NCI-H345 (cell line): ENCODE measurements around the gene ISCA2.

Experiments
- DNase-seq: peaks from one replicate; lab custom pipeline; 2025; lab: John Stamatoyannopoulos, UW

Gene ISCA2

DNA sequence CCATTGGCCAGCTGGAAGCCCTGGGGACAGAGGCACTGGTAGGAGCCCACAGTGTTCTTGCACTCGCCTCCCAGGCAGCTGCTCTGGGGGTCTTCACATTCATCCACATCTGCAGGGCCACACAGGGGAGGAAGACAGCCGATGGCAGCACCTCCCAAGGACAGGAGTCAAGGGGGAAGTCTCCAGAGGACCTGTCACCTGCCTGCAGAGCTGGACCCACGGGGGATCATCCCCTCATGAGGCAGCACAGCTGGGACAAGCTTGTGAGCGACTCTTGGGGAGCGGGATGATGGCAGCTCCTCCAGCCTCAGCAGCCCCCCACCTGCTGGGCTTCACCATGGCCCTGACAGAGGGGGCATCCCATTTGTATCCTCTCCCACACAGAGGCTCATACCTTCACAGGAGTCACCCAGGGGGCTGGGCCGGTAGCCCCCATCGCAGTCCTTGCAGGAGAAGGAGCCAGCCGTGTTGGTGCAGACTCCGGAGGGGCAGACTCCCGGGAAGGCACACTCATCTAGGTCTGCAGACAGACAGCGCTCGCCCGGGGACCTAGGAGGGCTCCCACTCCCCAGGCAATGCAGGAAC, 15.4 kb downstream of the ISCA2 start:
- DNase-seq: no peak

DNA sequence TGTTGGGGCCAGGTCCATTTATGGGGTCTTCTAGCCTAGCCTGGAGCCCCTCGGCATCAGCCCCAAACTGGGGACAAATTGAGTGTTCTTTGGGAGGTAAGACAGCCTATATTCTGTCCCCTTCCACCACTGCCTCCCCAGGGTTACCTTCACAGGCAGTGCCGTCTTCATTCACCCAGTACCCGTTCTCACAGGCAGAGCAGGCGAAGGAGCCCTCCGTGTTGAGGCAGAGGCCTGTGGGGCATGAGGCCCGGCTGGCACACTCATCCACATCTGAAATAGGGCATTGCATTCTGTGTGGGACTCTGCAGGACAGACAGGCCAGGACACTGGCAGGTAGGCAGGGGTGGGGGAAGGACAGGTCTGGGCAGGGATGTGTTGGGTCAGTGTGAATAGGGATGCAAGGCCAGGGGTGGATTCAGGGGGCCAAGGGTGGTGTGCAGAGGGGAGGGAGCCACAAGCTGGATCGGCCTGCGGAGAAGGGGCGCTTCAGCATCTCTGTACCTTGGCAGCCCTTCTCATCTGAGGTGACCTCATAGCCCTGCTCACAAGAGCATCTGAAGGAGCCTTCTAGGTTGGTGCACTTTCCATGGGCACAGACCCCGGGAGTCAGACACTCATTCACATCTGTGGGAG, 16.1 kb downstream of the ISCA2 start:
- DNase-seq: no peak

DNA sequence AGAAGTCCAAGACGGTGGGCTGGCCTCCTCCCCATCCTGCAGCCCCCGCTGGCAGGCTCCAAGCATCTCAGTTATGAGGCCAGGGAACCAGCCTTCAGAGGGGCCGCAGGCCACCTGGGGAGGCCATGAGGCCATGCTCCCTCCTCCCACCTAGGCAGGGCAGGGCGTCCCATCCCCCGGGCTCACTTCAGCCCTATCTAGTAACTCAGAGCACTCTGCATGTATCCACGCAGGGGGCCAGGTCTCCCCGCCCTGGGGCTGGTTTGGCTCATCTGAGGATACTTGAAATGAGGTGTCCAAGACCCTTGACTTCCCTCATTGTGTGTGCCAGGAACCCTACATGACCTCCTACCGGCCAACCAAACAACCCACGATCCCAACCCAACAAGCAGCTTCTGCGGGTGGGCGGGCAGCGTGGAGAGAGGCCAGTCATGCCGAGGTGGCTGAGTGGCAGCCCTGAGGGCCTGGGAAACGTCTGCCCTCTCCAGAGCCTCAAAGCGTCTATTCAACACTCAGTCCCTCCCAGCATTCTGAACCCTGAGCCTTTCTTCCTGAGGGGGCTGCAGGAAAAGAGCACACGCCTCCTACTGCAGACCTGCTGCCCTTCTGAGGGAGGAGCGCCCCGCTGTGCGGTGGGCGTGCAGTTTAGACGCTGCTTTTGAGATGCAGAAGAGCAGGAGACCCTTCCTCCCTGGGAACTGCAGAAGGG, 16.8 kb downstream of the ISCA2 start:
- DNase-seq: no peak

DNA sequence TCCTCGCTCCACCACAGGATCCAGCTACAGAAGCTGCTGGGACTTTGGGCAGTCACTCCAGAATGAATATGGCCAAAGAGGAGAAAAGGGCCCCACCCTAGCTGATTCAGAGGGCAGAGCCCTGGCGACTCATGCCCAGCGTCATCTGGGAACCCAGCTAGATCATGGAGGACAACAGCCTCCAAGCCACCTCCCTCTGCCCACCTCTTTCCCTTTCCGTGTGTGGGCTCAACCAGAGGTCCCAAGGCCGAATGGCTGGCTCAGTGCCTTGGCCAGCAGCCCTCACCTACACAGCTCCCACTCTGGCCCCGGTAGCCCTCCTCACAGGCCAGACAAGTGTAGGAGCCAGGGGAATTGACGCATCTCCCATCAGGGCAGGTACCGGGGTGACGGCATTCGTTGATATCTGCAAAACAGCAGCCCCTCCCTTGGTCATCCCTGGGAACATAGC, 17.4 kb downstream of the ISCA2 start:
- DNase-seq: no peak

DNA sequence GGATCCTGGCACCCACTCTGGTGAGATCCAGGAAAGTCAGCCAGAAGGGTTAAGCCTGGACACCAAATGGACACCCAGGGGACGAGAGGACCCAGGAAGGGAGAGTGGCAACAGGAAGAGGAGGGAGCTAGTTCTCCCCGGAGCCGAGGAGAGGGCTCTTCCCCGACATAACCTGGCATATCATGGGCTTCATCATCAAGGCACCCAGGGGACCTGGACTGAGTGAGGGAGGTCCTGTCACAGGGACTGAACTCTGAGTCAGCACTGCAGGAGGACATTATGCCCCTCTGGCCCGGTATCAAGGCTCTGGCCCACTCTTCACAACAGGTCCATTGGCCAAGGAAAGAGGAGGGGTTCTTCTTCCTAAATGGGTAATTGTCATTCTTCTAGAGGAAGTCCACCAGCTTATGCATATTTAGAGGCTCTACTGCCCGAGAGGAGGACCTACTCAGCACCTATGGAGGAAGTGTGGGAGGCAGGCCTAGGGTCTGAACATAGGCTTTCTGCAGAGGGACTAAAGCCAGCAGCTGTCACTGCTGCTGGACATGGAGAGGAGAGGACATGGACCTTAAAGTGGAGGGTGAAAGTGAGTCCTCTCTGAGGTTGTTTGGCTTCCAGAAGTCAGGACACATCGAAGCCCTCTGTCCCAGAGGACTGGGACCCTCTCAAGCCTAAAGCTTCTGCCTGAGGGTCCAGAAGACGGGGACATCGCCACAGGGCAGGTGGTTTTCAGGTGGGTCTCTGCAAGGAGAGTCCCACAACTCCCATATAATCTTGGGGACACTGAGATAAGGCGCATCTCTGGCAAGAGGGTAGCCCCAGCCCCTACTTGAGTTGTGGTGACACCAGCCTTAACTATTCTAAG, 18.6 kb downstream of the ISCA2 start:
- no peak for DNase-seq

DNA sequence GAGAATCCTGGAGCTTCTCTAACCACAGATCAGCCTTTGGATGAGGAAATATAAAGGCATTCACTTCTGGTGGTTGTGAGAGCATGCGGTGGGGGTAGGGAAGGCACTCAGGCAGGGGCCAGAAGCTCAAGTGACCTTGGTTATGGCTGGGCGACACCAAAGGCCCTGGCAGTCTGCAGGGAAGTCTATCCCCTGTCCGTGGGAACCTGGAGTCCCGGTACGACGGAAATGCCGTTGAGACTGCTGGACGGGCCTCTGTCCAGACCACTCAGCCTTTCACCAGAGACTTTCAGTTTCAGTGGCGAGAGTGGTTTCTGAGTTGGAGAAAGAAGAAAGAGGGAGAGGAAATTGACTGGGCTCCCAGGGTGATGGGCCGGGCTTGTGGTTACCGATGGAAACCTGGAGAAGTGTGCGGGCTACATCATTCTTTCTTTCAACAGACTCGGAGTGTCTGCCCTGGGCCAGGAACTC, 20.9 kb downstream of the ISCA2 start:
- no peak for DNase-seq

DNA sequence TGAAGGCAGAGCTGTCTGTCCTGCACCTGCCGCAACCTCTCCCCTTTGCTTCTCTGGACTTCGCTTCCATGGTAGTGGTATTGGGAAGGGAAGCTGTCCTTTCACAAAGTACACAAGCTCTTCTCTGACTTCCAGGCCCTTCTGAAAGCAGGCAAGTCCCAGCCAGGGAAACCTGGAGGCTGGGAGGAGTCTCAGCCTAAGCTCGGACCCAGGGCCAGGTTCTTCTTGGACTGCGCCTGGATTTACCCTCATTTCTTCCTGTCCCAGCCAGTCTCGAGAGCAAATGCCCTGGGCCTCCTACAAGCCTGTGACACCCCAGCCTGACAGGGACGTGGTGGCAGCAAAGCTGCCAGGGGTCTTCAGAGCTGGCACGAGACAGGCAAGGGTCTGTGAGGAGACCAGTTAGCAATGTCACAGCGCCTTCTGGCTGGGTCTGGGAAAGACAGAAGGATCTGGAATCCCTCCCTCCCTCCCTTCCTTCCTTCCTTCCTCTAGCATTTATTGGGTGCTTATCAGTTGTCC, 22.4 kb downstream of the ISCA2 start:
- DNase-seq: no peak

DNA sequence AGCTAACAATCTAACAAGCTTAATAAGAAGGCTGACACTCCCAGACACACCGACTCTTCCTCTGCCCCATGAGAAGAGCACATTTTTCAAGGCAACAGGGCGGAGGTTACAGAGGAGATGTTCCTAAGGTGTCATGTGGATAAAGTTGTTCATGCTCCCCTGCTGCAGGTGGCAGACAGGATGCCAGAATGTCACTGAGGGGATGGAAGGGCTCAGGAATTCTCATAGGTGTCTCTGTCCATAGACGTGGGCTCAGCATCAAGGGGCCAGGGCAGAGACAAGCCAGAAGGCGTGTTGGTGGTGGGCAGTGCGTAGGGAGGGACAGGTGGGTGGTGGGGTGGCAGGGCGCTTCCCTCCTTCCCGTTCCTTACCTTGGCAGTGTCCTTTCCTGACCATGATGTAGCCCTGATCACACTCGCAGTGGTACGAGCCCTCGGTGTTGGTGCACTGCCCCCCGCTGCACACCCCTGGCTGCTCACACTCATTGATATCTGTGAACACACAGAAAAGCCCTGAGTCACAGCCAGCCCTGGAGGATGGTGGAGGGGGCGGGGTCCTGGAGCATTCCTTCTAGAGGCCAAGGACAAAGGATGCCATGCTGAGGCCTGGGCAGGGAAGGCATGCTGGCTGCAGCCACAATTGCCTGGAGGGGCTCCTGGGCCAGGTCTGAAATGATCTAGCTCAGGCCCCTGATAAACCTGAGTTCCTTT, 23.0 kb downstream of the ISCA2 start:
- DNase-seq: no peak

DNA sequence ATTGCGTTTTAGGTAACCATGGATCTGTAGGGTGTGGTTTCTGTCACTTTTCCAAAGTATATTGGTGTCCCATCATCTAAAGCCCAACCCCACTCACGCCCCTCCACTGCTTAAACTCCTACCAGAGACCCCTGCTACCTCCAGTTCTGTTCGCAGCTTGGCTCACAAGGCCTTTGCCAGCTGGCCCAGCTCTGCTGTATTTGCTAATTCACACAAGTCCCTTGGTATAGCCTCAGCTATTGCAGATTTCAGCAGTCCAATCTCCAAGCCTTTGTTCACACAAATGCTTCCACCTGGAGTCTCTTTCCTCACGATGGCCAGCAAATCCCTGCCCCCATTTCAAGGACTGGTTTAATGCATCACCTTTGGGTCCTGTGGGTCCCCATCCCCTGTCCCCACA, 24.2 kb downstream of the ISCA2 start:
- no peak for DNase-seq

DNA sequence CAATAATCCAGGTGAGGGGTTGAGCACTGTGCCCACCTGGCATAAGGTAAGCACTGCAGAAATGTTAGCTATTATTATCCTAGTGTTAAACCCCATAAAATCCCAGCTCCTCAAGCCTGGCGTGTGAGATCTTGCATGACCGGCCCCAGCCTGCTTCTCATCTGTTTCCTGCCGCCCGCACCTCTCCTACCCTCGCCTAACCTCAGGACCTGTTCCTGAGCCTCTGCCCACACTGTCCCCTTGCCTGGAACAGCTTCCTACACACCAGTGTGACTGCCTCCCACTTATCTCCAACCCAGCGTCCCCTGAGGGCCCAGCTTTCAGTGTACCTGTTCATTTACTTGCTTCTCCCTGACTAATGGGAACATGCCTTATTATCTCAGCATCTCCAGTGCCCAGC, 24.7 kb downstream of the ISCA2 start:
- DNase-seq: no peak

DNA sequence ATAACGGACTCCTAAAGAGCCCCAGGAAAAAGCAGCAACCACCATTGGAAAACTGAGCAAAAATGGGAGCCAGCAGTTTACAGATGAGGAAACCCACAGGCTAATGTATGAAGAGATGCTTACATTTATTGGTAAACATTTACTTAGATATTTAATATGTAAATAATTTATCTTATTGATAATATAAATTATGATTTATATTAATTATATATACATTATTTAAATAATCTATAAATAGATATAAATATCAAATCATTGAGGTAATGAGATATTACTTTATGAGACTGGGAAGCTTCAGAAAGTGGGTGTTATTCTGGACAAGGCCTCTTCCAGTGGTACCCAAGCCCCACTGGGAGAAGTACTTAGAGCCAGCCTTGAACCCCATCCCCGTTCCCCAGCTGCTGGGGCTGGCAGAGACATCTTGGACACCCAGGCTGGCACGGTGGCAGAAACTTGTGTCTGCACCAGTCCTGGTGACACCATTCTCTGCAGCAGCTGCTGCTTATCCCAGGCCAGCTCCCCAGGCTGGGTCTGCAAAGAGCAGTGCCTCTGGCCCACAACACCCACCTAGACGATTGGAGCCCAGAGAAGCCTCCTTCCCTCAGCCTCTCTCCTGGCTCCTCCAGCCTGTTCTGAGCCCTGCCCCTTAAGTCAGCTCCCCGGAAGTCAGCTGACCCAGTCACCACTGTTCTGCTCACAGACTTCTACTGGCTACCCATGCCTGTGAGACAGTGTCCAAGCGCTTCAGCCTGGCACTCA, 25.9 kb downstream of the ISCA2 start:
- no peak for DNase-seq

DNA sequence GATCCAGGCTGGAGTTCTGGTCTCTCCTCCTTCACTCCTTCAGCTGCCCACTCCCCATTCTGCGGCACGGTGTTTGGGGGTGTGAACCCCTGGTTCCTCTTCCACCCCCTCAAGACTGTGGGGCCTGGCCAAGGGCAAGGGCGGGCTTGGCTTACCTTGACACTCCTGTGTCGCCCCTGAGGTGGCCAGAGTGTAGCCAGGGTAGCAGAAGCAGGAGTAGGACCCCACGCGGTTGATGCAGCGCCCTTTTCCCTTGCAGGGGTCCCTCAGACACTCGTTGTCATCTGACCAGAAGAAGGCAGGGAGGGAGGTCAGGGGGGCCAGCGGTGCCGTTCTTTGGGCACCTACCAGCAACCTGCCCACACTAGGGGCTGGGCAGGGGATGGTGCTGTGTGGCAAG, 28.2 kb downstream of the ISCA2 start:
- DNase-seq: no peak

DNA sequence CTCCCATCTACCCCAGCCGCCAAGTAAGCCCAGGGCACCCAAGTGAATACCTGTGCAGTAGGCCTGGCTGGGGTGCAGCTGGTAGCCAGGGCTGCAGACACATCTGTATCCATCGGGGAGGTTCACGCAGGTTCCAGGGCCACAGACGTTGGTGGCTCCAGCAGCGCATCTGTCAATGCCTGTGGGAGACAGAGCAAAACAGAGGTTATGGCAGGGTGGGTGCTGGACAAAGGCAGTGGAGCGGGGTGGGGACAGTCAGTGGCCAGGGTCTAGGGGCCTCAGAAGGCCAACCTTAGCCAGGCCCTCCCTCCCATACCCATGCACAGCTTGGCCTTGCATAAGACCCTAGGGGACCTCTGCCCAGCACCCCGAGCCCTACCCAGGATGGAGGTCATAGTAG, 29.2 kb downstream of the ISCA2 start:
- DNase-seq: no peak

DNA sequence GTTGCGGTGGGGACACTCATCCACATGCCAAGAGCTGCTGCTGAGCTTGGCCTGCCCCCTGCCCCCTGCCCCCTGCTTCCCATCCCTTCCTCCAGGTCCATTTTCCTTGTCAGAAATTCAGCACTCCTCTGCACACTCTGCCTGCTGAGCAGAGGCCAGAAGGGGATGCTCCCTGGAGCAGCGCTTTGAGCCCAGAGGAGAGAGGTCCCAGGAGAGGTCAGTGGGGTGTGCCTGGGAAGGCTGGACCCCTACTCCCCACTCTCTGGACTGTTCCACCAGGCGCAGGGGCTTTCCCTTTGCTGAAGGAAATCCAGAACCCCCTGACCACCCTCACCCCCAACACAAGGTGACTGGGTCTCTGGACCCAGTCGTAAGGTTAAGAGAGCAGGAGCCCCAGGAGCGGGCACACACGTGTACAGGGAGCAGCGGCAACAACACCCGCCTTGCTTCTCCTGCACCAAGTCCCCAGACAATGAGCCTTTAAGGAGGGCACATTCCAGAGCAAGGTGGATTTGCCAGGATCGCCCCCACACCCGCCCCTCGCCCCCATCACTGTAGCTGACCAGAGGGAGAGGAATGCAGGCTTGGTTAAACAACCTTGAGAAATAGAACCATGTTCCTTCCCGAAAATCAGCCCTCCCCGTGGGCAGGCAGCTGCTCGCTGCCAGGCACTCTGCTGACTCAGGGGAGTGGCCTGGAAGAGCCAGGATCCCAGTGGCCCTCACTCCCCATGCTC, 30.7 kb downstream of the ISCA2 start:
- no peak for DNase-seq

DNA sequence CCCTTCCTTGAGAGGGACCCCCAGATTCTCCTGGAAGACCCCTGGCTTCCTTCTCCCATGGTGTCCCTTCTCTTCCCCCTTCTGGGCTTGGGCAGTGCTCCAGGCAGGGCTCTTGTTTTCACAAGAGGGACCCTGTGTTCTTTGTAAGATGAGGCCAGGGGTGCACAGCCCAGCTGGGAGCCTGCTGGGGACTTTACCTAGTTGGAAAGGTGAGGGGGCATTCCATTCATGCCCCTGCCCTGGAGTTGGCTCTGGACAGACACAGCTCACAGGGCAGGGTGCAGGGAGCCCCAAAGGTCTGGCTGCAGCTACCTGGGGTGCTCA, 31.2 kb downstream of the ISCA2 start:
- no peak for DNase-seq

DNA sequence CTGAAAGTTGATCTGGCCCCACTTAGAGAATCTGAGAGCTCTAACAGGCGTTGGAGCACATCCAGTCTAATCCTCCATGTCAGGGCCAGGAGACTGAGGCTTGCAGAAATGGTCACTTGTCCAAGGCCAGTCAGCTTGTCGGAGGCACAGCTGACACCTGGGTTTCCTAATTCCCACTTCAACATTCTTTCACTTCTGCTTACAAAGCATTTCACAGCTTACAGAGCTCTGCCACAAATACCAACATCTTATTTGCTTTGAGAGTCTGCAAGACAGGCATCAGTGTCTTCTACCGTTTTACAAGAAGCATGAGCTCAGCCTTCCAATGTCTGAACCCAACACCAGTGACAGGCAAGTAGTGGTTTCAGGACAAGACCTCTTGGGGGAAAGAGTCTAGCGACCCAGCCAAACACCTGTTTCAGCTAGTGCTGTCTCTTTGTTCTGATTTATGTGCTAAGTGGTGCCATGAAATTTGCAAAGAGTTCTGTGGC, 31.8 kb downstream of the ISCA2 start:
- no peak for DNase-seq

DNA sequence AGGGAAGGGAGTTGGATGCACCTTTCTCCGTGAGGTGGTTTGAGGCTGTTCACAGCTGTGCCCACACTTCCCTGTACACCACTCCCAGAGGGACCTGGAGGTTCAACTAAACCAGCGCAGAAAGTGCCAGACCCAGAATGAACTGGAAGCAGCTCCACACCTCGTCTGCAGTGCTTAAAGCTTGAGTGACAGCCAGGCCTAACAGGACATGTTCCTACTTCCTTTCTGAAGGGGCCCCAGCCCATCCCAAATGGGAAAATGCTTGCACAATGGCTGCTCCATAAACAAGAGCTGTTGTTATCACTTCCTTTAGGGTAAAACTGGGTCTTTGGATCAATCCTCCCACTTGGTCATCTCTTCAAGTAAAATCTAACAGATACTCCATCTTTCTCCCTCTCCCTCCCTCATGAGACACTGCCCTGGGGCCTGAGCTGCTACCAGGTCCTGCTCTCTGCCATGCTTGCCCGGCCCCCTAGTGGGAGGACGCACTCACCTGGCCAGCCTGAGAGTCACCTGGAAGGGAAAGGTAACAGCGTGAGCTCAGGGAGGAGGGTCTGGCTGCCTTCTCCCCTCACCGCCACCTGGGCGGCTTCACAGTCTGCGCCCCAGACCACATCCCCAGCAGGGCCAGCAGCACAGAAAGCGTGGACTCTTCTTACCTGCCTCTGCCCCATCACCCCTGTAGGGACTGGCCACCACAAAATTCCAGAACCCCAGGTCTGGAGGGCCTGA, 33.5 kb downstream of the ISCA2 start:
- no peak for DNase-seq

DNA sequence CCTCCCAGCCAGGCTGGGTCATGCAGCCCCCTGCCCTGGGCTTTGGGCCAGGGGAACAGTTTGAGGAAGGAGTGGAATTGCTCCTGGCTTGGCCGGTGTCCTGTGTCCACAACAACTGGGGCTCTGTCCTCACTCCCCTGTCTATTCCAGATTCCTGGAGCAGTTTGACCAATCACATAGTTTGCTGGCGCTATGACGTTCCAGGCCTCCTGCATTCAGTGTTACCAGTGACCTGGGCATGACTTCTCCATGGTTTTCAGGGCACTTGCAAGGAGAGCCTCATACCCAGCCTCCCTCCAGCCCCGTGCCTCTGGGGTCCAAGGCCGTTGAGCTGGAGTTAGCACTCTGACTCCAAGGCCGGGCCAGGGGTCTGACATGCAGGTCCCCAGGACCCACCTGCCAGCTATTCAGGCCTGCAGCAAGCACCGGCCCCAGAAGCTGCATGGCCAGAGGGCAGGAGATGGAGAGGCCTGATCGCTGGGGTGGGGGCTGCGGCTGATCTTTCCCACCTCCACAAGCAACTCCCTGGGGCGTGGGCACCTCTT, 34.2 kb downstream of the ISCA2 start:
- DNase-seq: no peak

DNA sequence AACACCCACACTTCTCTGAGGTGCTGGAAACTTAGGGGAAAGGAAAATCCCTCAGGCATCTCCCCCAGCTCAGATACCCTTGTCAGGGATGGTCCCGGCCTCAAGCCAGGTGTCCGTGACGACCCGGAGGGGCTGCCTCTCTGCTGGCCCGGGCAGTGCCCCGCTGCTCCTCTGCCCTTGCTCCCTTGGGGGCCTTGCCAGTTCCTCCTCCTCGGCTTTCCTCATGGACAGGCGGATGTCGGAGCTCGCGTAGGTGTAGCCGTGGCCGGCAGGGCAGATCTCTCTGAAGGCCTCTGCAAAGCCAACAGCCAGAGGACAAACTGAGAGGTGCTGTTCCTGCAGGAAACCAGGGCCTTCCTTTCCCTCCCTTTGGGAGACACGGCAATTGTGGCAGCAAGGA, 34.8 kb downstream of the ISCA2 start:
- DNase-seq: no peak
